GM12874 (cell line): ENCODE data around the gene DESI1.

ENCODE experiments used
- TF ChIP-seq, protein P1 (sequence below): IDR thresholded peaks from 2 replicates; pipeline ENCODE4 v1.5.1; 2011; ENCODE audit warnings: low read depth, mild to moderate bottlenecking, control low read depth, low read length, moderate library complexity; ENCODE audit not compliant: insufficient read depth

DESI1 gene

DNA sequence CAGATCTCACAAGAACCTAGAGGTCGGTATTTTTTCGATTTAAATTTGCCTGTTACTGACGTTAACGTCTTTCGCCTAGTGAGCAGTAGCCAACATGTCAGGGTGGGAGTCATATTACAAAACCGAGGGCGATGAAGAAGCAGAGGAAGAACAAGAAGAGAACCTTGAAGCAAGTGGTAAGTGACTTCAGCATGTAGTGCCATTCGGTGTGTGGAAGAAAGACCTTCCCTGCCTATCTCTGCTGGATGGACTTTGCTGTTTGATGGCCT is 1.0 kb upstream of the DESI1 start:
- TF ChIP-seq, protein P1, sequence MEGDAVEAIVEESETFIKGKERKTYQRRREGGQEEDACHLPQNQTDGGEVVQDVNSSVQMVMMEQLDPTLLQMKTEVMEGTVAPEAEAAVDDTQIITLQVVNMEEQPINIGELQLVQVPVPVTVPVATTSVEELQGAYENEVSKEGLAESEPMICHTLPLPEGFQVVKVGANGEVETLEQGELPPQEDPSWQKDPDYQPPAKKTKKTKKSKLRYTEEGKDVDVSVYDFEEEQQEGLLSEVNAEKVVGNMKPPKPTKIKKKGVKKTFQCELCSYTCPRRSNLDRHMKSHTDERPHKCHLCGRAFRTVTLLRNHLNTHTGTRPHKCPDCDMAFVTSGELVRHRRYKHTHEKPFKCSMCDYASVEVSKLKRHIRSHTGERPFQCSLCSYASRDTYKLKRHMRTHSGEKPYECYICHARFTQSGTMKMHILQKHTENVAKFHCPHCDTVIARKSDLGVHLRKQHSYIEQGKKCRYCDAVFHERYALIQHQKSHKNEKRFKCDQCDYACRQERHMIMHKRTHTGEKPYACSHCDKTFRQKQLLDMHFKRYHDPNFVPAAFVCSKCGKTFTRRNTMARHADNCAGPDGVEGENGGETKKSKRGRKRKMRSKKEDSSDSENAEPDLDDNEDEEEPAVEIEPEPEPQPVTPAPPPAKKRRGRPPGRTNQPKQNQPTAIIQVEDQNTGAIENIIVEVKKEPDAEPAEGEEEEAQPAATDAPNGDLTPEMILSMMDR = no peak

DNA sequence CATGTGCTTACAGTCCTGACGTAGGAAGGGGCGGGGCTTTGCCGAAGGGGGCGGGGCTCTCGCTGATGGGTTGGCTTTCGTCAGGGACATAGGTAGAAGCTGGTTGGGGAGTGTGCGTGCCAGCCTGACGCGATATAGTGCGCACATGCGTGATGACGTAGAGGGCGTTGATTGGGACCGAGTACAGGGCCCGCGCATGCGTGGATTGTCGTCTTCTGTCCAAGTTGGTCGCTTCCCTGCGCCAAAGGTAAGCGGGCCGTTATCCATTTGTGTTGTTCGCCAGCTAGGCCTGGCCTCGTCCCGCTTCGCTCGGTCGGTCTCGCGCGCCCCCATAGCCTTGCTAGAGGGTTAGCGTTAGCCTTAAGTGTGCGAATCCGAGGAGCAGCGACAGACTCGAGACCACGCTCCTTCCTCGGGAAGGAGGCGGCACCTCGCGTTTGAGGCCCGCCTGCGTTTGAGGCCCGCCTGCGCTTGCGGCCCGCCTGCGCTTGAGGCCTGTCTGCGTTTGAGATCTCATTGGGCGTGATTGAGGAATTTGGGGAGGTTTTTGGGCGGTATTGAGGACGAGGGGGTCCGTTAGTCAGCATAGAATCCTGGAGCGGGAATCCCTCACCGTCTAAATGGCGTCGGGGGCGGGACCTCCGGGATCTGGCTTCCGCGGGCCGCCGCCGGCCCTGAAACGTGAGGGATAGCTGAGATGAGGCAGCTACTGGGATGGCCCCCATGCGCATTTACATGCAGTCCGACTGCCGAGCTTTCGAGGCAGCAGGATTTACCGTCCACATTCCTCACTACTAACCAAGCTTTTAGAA is 462 bp upstream of the DESI1 start, which contains the start of gene XRCC6:
Gene XRCC6, plus strand, starts transcription at position 197 of the 812 bp plus-strand sequence. CDS start 710 bp downstream, outside the sequence.
- TF ChIP-seq, protein P1 = no peak

DNA sequence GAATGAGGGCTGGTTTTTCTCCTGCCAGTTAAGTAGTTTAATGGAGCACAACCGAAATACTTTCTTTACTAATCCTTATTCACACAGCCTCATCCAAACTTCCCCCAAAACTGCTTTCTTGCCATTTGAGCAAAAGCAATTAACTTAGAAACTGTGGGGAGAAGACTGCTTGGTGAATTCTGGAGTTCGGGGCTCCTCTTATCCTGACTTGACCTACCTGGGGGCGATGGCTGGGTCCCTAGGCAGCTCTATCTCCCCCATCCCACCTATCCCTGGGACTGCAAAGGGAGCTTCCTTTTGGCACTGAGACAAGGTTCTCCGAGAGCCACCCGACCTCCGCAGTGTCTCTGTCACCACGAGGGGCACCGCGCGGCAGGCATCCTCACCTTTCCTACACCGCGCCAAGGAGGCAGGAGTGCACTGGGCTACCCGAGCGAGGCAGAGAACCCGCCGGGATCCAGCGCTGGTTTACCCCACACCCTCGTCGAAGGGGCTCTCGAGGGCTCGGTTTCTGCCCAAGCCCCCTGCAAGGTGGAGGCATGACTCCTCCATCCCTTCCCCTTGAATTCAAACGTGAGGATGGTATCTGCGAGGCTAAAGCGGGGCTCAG is 759 bp downstream of the DESI1 start:
- TF ChIP-seq, protein P1 = 0 out of 2 replicates have a peak, but pooled peaks have one; percentile 24

DNA sequence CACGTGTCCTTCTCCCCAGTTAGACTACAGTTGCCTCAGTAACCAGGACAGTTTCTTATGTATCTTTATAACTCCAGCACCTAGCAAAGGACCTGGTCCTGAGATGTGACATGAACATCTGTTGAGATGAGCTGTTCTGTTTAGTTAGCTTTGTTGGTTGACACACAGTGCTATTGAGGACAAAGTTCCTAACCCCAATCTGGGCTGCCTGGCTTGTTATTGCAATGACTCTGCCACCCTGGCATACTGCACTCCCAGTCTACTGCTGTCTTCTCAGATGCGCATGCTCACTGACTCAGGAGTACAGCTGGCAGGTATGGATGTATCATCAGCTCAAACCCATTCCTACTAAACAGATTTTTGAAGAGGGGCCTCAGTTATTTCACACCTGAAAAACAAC is 7.4 kb downstream of the DESI1 start:
- TF ChIP-seq, protein P1 = no peak

DNA sequence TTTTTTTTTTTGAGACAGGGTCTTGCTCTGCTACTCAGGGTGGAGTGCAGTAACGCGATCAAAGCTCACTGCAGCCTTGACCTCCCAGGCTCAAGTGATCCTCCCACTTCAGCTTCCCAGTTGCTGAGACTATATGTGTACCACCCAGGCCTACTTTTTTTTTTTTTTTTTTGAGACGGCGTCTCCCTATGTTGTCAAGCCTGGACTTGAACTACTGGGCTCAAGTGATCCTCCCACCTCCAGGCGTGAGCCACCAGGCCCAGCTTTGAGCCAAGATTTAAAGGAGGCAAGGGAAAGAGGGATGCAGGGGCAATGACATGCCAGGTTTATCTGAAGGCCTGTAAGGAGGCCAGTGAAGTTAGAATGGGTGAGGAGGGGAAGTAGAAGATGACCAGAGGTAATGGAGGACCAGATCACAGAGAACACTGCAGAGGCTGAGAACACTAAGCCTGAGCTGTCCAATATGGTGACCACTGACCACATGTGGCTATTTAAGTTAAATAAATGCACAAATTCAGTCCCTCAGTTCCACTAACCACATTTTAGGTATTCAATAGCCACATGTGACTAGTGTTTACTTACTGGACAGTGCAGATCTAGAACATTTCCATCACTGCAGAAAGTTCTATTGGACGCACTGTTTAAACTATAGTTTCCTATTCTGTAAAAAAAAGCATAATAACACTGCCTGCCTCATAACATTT is 8.1 kb downstream of the DESI1 start:
- TF ChIP-seq, protein P1 = no peak

DNA sequence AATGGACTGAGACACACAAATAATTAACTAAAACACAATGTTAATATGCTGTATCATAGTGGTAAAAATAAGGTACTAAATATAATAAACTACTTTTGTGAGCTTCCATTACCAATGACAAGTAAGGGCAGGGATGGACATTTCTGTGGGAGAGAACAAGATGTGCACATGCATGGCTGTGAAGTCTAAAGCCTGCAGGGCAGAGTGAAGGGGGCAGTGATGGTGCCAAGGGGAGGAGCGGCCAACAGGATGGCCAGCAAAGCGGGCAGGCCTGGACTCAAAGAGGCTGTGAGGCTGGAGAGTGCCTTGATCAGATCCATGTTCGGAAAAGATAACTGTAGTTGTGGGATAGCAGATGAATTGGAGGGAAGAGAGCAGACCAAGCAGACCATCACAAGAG is 12.5 kb downstream of the DESI1 start:
- TF ChIP-seq, protein P1 = no peak

DNA sequence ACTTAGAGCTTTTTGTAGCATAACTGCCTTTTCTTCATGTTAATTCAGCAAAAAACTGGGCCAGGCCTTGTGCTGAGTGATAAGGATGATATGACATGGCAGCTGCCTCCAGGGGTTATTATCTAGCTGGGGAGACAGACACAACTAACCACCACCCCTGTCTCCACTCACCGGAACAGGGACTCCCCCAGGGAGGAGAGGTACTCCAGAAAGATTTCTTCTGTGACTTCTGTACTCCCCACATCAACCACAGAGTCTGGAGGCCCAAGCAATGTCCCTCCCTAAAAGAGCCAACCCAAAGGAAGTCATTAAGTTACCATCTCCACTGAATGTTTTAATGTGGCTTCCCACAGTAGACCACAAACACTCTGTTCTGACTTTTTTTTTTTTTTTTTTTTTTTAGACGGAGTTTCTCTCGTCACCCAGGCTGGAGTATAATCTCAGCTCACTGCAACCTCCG is 16.9 kb downstream of the DESI1 start:
- TF ChIP-seq, protein P1 = no peak
